HL-60/S4 treated with phorbol 12-myristate 13-acetate at 8.2 ng/mL for 4 days and 3 days (cell line): ENCODE measurements around the gene ABHD17A.
"Not testable (repeated sequence)": the region's sequence is repeated elsewhere in the genome, so short reads cannot be mapped to it uniquely, and the experiment has no call there.

Experiments used
- in situ Hi-C: fragments of 300-500 bp; cut with MboI; formaldehyde crosslinking; loops from 2 replicates; pipeline ENCODE4 v1.15.0; 2022; ENCODE audit warnings: low sequenced_read_pairs

ABHD17A gene

GRCh38 chr19:1911098-1911497 is 25.8 kb upstream of the ABHD17A start:
- in situ Hi-C loops = no loop called here

- in situ Hi-C loops = no loop called here
Observed at GRCh38 chr19:1910177-1910576, 24.9 kb upstream of the ABHD17A start.

GRCh38 chr19:1909761-1910080 is 24.4 kb upstream of the ABHD17A start:
- in situ Hi-C loops = no loop called here

- in situ Hi-C loops = no loop called here
Observed at GRCh38 chr19:1908364-1908678, 23.0 kb upstream of the ABHD17A start.

GRCh38 chr19:1907563-1908363 is 22.5 kb upstream of the ABHD17A start:
- in situ Hi-C loops = no loop called here

- in situ Hi-C loops = no loop called here
Observed at GRCh38 chr19:1906985-1907562, 21.8 kb upstream of the ABHD17A start.

GRCh38 chr19:1905863-1906375 is 20.6 kb upstream of the ABHD17A start:
- in situ Hi-C loops = no loop called here

GRCh38 chr19:1905110-1905862 is 20.0 kb upstream of the ABHD17A start, which contains the start of the genes ADAT3 and SCAMP4:
TSS of gene ADAT3 (plus strand) at chr19:1905399. CDS start at chr19:1912048, 6,649 bp downstream.
TSS of gene SCAMP4 (plus strand) at chr19:1905399. CDS start at chr19:1915020, 9,621 bp downstream.
- in situ Hi-C loops = no loop called here

- in situ Hi-C loops = no loop called here
Observed at GRCh38 chr19:1904860-1905109, 19.5 kb upstream of the ABHD17A start.

- in situ Hi-C loops = no loop called here
Observed at GRCh38 chr19:1902923-1903322, 17.6 kb upstream of the ABHD17A start.

- in situ Hi-C loops = no loop called here
Observed at GRCh38 chr19:1901940-1902404, 16.7 kb upstream of the ABHD17A start.

- in situ Hi-C loops = no loop called here
Observed at GRCh38 chr19:1896508-1896907, 11.2 kb upstream of the ABHD17A start.

GRCh38 chr19:1893791-1894190 is 8.5 kb upstream of the ABHD17A start:
- in situ Hi-C loops = no loop called here

- in situ Hi-C loops = no loop called here
Observed at GRCh38 chr19:1889907-1890306, 4.6 kb upstream of the ABHD17A start.

- in situ Hi-C loops = no loop called here
Observed at GRCh38 chr19:1888385-1888784, 3.1 kb upstream of the ABHD17A start.

- in situ Hi-C loops = not testable (repeated sequence)
Observed at GRCh38 chr19:1886360-1886759, 1.1 kb upstream of the ABHD17A start.

- in situ Hi-C loops = no loop called here
Observed at GRCh38 chr19:1884719-1885334, 469 bp downstream of the ABHD17A start.

GRCh38 chr19:1884291-1884718 is 991 bp downstream of the ABHD17A start:
- in situ Hi-C loops = no loop called here

- in situ Hi-C loops = no loop called here
Observed at GRCh38 chr19:1883784-1884183, 1.5 kb downstream of the ABHD17A start.

- in situ Hi-C loops = no loop called here
Observed at GRCh38 chr19:1882786-1883692, 2.3 kb downstream of the ABHD17A start.
